Effector CD4-positive, alpha-beta T cell (primary cell): Measurements from ENCODE around the gene OR6K6.

ENCODE experiments used
- DNase-seq: peaks from one replicate; pipeline ENCODE4 v3.0.0-alpha.2; 2020

Gene OR6K6

GRCh38 chr1:158801396-158801795 lies 46.9 kb downstream of the OR6K6 start:
- DNase-seq = no peak

- DNase-seq = no peak
Observed at GRCh38 chr1:158803678-158804077, 49.2 kb downstream of the OR6K6 start.
